Measurements from ENCODE around the gene USP10.
A peak's percentile ranks its signal among the peaks of the same experiment; 100 is the strongest.

USP10 gene

GRCh38 chr16:84827131-84827574 lies 127.4 kb downstream of the USP10 start:
- peak; percentile 40 for DNase-seq

- no peak for DNase-seq
These were observed 128.1 kb downstream of the USP10 start for GRCh38 chr16:84827897-84828296.

GRCh38 chr16:84828322-84828721 lies 128.5 kb downstream of the USP10 start:
- no peak for DNase-seq

Data from fibroblast of skin of scalp (primary cell).